GM19372 (cell line): Measurements from ENCODE around the gene SLC2A13.
"Not testable (repeated sequence)": the region's sequence is repeated elsewhere in the genome, so short reads cannot be mapped to it uniquely, and the experiment has no call there.

ENCODE experiments used
- ATAC-seq: cut with Tn5 transposase; IDR thresholded peaks from one replicate; pipeline ENCODE4 v1.9.1; 2021; ENCODE audit warnings: mild to moderate bottlenecking, low read depth, moderate library complexity; ENCODE audit not compliant: unreplicated experiment

Gene SLC2A13

DNA sequence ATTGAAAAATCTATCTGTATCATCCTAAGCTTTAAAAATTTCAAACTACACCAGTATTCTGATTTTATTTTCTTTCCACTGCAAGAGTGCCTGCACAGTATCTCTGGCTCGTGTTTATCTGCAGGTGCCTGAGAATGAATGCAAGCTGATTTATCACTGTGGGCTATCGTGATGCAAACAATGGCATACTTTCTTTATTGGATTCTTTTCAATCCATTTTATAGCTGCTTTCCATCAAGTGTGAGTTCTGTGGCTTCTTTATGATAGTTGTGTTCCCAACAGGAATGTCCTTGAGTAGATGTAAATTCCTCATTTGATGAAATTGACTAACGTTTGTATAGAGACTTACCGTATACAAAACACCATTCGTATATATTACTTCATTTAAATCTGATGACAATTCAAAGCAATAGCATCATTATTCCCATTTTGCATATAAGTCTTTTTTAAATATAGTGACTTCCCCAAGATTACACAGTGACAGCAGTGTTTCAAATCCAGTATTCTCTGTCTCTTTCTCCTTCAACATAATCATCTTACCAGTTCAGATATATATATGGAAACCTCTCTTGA, 326.0 kb downstream of the SLC2A13 start:
- ATAC-seq = no peak

DNA sequence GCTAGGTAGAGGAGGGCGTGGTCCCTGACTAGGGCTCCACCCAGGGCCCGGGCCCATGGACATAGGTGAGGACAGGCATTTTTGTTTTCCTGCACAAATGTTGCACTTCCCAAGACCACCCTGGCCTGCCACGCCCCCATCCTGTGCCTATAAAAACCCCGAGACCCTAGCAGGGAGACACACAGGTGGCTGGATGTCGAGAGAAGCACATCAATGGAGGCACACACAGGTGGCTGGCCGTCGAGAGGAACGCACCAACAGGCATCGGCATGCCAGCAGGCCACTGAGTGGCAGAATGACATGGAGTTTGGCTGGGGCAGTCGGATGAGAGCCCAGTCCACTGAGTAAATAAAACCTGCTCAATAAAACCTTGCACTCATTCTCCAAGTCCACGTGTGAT, 328.4 kb downstream of the SLC2A13 start:
- no peak for ATAC-seq

DNA sequence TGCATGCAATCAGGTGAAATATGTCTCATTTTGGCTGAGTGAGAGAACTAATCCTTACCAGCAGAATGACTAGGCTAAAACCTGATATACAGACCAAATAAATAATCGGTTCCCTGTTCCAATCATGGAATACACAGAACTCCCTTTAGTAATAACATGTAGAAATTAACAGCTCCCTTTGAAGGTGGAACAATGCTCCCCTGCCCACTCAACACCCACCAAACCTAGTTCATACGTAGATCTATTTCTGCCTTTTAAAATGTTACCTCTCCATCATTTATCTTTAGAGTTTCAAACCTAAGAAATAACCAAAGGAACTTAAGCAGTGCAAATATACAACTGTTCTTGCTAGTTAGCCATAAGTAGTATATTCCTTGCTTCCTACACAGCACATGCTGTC, 332.6 kb downstream of the SLC2A13 start:
- ATAC-seq = no peak

DNA sequence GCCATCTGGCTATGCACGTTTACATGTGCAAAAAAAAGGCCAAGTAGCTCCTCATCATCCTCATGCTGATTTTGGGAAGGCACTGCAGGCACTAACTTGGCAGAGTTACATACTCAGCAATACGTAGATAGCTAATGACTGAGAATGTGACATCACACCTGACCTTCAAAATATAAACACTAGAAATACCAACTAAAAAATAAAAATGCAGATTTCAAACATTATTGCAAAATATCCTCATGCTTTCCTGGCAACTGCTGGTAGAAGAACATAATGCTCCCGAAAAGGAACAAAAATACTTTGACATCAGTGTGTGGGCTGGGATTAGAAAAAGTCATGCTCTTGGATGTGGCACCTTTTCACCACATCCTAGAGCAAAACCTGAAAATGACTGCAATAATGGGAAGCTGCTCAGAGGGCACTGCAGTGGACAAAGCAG, 333.0 kb downstream of the SLC2A13 start:
- ATAC-seq = no peak

DNA sequence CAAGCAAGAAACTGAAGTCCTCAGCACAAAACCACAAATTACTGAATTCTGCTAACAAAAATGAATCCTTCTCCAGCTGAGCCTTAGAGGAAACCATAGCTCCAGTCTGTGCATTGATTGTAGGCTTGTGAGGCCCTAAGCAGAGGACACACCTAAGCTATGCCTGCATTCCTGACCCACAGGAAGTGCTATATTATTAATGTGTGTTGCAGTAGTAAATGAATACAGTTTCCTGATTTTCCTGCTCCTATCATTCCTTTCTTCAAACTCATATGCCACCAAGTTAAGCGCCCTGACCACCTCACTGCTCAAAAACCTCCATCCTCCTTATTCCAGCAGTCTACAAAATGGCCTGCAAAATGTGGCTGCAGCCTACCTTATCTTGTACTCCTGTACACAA, 334.4 kb downstream of the SLC2A13 start:
- ATAC-seq = no peak

DNA sequence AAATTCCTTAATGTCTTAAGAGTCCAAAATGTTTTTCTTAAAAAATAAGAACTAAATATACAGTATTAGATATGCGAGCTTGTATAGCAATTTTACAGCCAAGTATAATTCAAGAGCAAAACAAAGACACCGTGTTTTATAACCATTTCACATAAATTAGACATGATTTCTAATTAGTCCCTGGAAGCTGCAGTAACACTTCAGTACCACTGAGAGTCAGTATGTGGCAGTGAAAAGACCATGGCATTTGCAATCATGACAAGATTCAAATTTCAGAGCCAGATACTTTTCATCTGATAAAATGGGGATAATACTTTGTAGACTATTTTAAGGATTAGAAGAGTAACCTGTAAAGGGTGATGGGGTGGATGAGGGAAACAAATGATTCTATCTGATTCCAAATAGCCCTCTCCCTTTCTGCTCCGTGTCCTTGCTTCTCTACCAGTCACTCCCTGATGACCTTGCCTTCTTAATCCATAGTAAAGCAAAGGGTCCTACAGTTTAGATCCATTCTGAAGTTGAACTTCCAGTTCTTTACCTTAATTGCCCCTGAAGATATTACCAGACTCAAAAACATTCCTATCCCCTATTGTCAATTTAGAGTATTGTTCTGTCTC, 340.8 kb downstream of the SLC2A13 start:
- ATAC-seq = peak; percentile 60

DNA sequence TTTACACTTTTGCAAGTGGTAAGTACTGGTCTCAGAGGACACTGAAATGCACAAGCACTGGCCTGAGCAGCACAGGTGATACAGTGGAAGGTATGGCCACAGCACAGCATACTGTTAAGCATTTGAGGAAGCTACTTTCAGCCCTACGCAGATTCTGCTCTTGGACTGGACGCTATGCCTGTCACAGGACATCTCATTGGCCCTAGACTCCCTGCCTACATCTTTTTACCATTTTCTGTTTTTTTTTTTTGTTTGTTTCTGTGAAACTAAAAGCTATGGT, 342.1 kb downstream of the SLC2A13 start:
- no peak for ATAC-seq

DNA sequence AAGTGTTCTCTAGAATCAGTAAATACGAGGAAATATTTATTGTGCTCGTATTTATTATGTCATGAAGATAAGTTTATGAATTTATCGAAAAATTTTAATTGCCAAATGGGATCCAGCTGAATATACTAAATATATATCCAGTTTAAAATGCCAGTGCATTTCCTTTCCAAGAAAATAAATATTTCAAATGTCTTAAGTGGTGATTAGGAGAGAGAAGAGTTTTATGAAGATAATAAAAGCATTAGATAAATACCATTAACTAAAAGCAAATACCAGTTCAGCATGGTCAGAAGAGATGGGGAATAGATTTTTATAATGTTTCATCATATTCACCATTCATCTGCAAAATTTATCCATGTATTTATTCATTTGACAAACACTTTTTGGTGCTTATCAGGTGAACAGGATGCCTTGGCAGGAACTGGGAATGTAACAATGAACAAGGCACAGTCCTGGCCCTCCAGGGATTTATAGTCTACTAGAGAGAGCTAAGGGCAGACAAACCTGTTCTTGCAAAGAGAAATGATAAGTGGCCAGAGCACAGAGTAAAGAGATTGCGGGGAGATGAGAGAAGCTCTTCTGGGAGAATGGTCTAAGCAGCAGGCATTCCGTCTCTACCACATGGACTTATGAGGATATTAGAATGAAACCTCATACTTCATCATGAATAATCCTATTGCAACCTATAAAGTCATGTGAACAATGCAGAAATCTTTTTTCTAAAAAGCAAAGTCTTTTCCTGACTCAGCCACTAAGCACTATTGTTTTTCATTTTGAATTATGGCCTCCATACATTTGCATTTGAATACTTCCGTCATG, 342.6 kb downstream of the SLC2A13 start:
- no peak for ATAC-seq

DNA sequence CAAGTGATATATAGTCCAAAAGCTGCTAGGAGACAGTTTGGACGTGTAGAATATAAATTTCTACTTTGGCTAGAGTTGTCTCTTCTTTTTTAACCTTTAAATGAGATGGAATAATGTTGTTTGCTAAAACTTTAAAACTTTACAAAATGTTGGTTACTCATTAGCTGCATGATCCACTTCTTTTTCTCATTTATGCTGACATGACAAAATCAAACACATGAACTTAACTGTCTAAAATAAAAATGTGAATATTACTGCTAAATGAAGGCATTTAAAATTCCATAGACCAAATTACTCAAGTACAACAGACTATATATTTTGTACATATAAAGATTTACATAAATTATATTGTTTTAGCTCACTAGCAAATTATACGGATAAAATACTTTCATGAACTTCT, 350.4 kb downstream of the SLC2A13 start:
- no peak for ATAC-seq

DNA sequence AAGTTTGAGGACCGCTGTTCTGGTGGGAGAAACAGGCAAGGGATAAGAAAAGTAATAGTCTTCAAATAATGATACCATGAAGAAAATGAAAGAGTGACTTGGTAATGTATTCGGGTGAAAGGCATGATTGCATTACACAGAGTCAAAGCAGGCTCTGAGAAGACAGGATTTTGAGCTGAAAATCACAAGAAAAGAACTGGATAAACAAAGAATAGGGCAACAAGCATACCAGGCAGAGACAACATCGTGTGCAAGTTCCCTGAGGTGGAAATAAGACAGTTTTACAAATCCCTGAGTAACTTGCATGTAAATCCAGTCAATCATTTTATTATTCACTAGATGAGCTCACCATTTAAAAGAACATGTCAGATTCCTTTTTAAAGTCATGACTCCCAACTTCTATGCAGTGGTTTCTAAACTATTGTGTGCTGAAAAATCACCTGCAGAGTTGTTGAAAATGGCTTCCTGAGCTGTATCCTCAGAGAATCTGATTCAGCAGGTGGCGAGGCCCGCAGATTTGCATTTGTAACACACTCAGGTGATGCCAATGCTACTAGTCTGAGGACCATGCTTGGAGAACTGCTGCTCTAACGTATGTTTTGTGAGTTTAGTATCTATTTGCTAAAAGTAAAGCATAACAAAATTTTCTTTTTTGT, 353.3 kb downstream of the SLC2A13 start:
- no peak for ATAC-seq

DNA sequence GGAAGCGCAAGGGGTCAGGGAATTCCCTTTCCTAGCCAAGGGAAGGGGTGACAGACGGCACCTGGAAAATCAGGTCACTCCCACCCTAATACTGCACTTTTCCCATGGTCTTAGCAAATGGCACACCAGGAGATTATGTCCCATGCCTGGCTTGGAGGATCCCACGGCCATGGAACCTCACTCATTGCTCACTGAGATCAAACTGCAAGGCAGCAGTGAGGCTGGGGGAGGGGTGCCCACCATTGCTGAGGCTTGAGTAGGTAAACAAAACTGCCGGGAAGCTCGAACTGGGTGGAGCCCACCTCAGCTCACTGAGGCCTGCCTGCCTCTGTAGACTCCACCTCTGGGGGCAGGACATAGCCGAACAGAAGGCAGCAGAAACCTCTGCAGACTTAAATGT, 359.7 kb downstream of the SLC2A13 start:
- not testable (repeated sequence) for ATAC-seq

DNA sequence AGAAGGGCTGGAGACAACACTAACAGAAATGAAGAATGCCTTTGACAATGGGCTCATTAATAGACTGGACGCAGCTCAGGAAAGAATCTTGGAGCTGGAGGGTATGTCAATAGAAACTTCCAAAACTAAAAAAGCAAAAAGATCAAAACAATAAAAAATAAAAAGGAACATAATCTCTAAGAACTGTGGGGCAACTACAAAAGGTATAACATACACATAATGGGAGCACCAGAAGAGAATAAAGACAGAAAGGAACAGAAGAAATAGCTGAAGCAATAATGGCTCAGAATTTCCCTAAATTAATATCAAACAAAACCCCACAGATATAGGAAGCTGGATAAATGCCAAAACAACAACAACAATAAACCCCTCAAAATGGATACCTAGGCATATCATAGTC, 362.2 kb downstream of the SLC2A13 start:
- no peak for ATAC-seq

DNA sequence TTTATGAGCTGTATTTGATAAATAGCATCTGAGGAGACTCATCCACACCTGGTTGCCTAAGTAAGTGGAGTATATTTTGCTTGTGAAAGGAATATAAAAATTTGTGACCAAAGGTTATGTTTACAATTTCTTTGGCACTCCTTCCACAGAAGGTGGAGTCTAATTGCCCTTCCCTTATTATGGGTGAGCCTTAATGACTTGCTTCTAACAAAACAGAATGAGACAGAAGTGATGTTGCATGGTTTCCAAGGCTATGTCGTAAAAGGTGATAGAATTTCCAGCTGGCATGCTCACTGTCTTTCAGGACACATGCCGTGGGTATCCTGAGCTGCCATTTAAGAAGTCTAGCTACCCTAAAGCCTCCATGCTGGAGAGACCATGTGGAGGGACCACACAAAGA, 369.5 kb downstream of the SLC2A13 start:
- ATAC-seq = no peak

DNA sequence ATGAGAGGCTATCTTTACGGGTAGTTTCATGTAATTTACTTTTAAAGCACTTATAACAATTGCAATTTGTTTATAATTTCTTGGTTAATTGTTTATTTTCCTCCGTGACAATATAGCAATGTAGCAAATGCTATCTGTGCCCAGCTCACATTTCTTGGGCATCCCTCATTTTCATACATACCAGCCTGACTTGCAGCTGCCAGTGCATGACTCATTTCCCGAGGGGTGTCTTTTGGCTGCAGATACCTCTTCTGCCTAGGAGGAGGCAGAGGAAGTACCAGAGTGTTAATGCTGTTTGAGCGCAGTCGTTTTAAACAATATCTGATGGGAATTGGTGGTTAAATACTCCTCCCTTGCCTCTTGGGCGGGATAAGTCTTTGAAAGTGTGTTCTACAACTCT, 382.1 kb downstream of the SLC2A13 start:
- ATAC-seq = no peak

DNA sequence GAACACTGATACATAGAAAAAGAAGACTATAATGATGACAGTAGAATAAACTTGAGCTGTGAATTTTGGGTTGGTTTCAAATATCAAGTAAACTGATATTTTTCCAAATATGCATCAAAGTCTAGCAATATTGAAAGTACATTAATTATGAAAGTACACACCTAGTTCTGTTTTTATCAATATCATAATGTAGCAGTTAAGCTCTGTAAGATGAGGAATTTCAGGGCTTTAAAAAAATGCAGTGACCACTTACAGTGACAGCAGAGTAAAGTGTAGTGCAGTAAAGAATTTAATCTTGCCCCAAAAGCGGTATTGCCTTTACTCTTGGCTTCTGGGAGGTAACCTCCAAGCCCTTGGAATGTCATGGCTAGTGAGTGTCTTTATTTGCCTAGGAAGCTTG, 383.4 kb downstream of the SLC2A13 start:
- no peak for ATAC-seq

DNA sequence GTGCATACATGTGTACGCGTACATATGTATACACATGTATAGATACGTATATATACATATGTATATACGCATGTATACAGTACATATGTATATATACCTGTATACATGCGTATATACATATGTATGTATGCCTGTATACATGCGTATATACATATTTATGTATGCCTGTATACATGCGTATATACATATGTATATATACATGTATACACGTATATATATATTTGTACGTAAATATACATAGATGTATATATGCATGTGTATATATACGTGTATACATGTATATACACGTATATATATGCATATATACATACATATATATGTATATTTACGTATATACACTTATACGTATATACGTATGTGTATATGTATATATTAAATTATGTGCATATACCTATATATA, 392.3 kb downstream of the SLC2A13 start:
- ATAC-seq = no peak

DNA sequence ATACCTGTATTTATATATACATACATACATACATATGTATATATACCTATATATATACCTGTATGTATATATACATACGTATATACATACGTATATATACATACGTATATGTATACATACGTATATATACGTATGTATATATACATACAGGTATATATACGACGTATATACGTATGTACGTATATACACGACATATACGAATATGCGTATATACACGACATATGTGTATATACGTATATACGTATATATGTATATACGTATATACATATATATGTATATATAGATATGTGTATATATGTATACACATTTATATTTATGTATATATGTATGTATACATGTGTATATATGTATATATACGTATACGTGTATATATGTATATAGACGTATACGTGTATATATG, 393.5 kb downstream of the SLC2A13 start:
- no peak for ATAC-seq
